Measurements from ENCODE around the gene ELMO1.

- TF ChIP-seq POLR2A (IDR thresholded peaks at IDR 0.05; ENCODE audit: low read depth) (no peak), CTCF (IDR thresholded peaks at IDR 0.05) (no peak), POLR2AphosphoS5 (IDR thresholded peaks at IDR 0.05) (no peak), EP300 (IDR thresholded peaks at IDR 0.05) (no peak)
Measured at GRCh38 chr7:37482505-37482904, 33.8 kb upstream of the ELMO1 start.
